Measurements from ENCODE around the gene SMURF1.

Gene SMURF1

GRCh38 chr7:99133766-99134564, 9.9 kb downstream of the SMURF1 start:
- TF ChIP-seq CTCF (IDR thresholded peaks at IDR 0.05; ENCODE audit: low read depth, low read length), result no peak
- no peak overlapping the region for H3K4me3 ChIP-seq (ENCODE audit: low read depth, low read length)

GRCh38 chr7:99132595-99133321, 11.2 kb downstream of the SMURF1 start:
- TF ChIP-seq CTCF (IDR thresholded peaks at IDR 0.05; ENCODE audit: low read depth, low read length), result no peak
- peak overlapping the region; percentile 9 for H3K4me3 ChIP-seq (ENCODE audit: low read depth, low read length)

- TF ChIP-seq CTCF (IDR thresholded peaks at IDR 0.05; ENCODE audit: low read depth, low read length), result no peak
- no peak overlapping the region for H3K4me3 ChIP-seq (ENCODE audit: low read depth, low read length)
Observed at GRCh38 chr7:99131290-99131689, 12.6 kb downstream of the SMURF1 start.

GRCh38 chr7:99129536-99129935, 14.4 kb downstream of the SMURF1 start:
- H3K4me3 ChIP-seq (ENCODE audit: low read depth, low read length), result no peak overlapping the region
- TF ChIP-seq CTCF (IDR thresholded peaks at IDR 0.05; ENCODE audit: low read depth, low read length), result no peak

GRCh38 chr7:99129001-99129400, 14.9 kb downstream of the SMURF1 start:
- no peak overlapping the region for H3K4me3 ChIP-seq (ENCODE audit: low read depth, low read length)
- TF ChIP-seq CTCF (IDR thresholded peaks at IDR 0.05; ENCODE audit: low read depth, low read length), result no peak

GRCh38 chr7:99128076-99128950, 15.6 kb downstream of the SMURF1 start:
- TF ChIP-seq CTCF (IDR thresholded peaks at IDR 0.05; ENCODE audit: low read depth, low read length), result no peak
- no peak overlapping the region for H3K4me3 ChIP-seq (ENCODE audit: low read depth, low read length)

All from WI38 (cell line).